SK-N-MC (cell line): ENCODE data around the gene PNPLA8.
"Not testable (repeated sequence)": the region's sequence is repeated elsewhere in the genome, so short reads cannot be mapped to it uniquely, and the experiment has no call there.

Source experiments
- EZH2 ChIP-seq: fragments of 200-600 bp; sonication (generic); IDR thresholded peaks from one replicate; pipeline ENCODE4 v1.6.1; 2017; ENCODE audit warnings: antibody characterized with exemption
- POLR2AphosphoS5 ChIP-seq: IDR thresholded peaks from 2 replicates; pipeline ENCODE4 v1.6.1; 2012; ENCODE audit warnings: mild to moderate bottlenecking, low read depth, low read length, borderline replicate concordance

GRCh38 chr7:108466322-108466721, 59.6 kb downstream of the PNPLA8 start:
- TF ChIP-seq POLR2AphosphoS5, EZH2: not testable (repeated sequence)
